B cell (primary cell): ENCODE results near the gene USP49. TPM values are rescaled to one million over a fixed set of nuclear protein-coding genes. Genes with fewer than 3 reads are reported as not detected.

Experiments
- ATAC-seq: fragments of 200-7000 bp; cut with Tn5 transposase; one replicate; pipeline ENCODE4 v1.10.0; 2021; ENCODE audit warnings: low read depth, mild to moderate bottlenecking, moderate number of reproducible peaks, moderate library complexity
- CTCF ChIA-PET: fragments of 350-600 bp; sonication (Branson Sonifier 250); formaldehyde crosslinking; loops from one replicate; lab custom pipeline; 2021; ENCODE audit warnings: antibody characterized with exemption, inconsistent platforms; lab: Charles Lee
- POLR2A ChIA-PET: fragments of 350-600 bp; sonication (Branson Sonifier 250); formaldehyde crosslinking; loops from one replicate; lab custom pipeline; 2021; ENCODE audit warnings: antibody characterized with exemption; lab: Charles Lee
- DNase-seq: peaks from one replicate; pipeline ENCODE4 v3.0.0; 2013
- H2AFZ ChIP-seq: 2 replicates; pipeline ENCODE4 v1.6.1; 2012; ENCODE audit warnings: mild to moderate bottlenecking, low read depth, low read length; ENCODE audit not compliant: insufficient read depth, poor library complexity, severe bottlenecking
- H3K27ac ChIP-seq, 2 donors: 1 replicate in 1 of 2; 2 replicates in 1 of 2; pipeline ENCODE4 v1.5.1; 2012 to 2013; ENCODE audit warnings: low read length in 2 of 2, mild to moderate bottlenecking in 2 of 2, moderate library complexity in 1 of 2
- H3K27me3 ChIP-seq, 4 experiments: fragments of 200-600 bp in 1 of 4; sonication (generic) in 1 of 4; replicated peaks in 1 of 4; 1 replicate in 2 of 4; 2 replicates in 2 of 4; pipeline versions ENCODE4 v1.6.1 to v1.7.0; 2013 to 2016; ENCODE audit warnings: low read length in 3 of 4, mild to moderate bottlenecking in 2 of 4, mixed read lengths in 1 of 4, moderate library complexity in 1 of 4; ENCODE audit not compliant: insufficient read depth in 4 of 4, control insufficient read depth in 3 of 4; ENCODE audit errors: control extremely low read depth in 1 of 4
- H3K36me3 ChIP-seq, 2 experiments: replicated peaks in 1 of 2; 1 replicate in 1 of 2; 2 replicates in 1 of 2; pipeline versions ENCODE4 v1.6.1 to v1.7.1; 2013; ENCODE audit warnings: low read length in 1 of 2; ENCODE audit not compliant: insufficient read depth in 2 of 2, control insufficient read depth in 1 of 2; ENCODE audit errors: control extremely low read depth in 1 of 2, extremely low read depth in 1 of 2
- H3K4me1 ChIP-seq, 2 donors: fragments of 200-600 bp in 1 of 2; sonication (generic) in 1 of 2; 1 replicate in 1 of 2; 2 replicates in 1 of 2; pipeline versions ENCODE4 v1.5.1 to v1.6.1; 2013 to 2017; ENCODE audit warnings: low read length in 2 of 2; ENCODE audit not compliant: control insufficient read depth in 2 of 2, insufficient read depth in 2 of 2
- H3K4me2 ChIP-seq: replicated peaks from 2 replicates; pipeline ENCODE3; 2012; ENCODE audit warnings: mild to moderate bottlenecking, low read depth, low read length; ENCODE audit not compliant: poor library complexity, severe bottlenecking
- H3K4me3 ChIP-seq, 5 experiments: fragments of 200-600 bp in 1 of 5; sonication (generic) in 1 of 5; 1 replicate in 3 of 5; 2 replicates in 2 of 5; pipeline versions ENCODE4 v1.5.1 to v1.7.0; 2011 to 2016; ENCODE audit warnings: low read length in 4 of 5, mild to moderate bottlenecking in 4 of 5, low read depth in 2 of 5, control low read depth in 1 of 5, moderate library complexity in 1 of 5; ENCODE audit not compliant: insufficient read depth in 1 of 5; ENCODE audit errors: control extremely low read depth in 1 of 5, extremely low read depth in 1 of 5
- H3K79me2 ChIP-seq: fragments of 200-600 bp; sonication (generic); one replicate; pipeline ENCODE4 v1.6.0; 2016; ENCODE audit warnings: low read length; ENCODE audit not compliant: control insufficient read depth, insufficient read depth
- H3K9ac ChIP-seq: fragments of 200-600 bp; sonication (generic); 2 replicates; pipeline ENCODE4 v1.6.1; 2017; ENCODE audit warnings: mild to moderate bottlenecking, low read length, moderate library complexity
- H3K9me3 ChIP-seq, 3 donors: one replicate each; pipeline versions ENCODE4 v1.6.1 to v1.7.1; 2013; ENCODE audit warnings: low read length in 2 of 3; ENCODE audit not compliant: control insufficient read depth in 2 of 3, insufficient read depth in 1 of 3; ENCODE audit errors: control extremely low read depth in 1 of 3
- H4K20me1 ChIP-seq: 2 replicates; pipeline ENCODE4 v1.6.0; 2012; ENCODE audit warnings: mild to moderate bottlenecking, low read length; ENCODE audit not compliant: insufficient read depth, control insufficient read depth, poor library complexity, severe bottlenecking
- H3K27ac Mint-ChIP-seq: one replicate; pipeline ENCODE4 v1.8.0; 2021; ENCODE audit warnings: mixed read lengths
- H3K27me3 Mint-ChIP-seq: one replicate; pipeline ENCODE4 v1.8.0; 2021; ENCODE audit warnings: mixed read lengths
- H3K4me1 Mint-ChIP-seq: one replicate; pipeline ENCODE4 v1.8.0; 2021; ENCODE audit warnings: mixed read lengths
- H3K4me3 Mint-ChIP-seq: one replicate; pipeline ENCODE4 v1.8.0; 2021; ENCODE audit warnings: mixed read lengths
- H3K9me3 Mint-ChIP-seq: one replicate; pipeline ENCODE4 v1.8.0; 2022; ENCODE audit warnings: mixed read lengths; ENCODE audit not compliant: insufficient read depth
- EZH2 ChIP-seq: IDR thresholded peaks from 2 replicates; pipeline ENCODE4 v1.6.1; 2012; ENCODE audit warnings: borderline replicate concordance, low read depth, mild to moderate bottlenecking, moderate library complexity, low read length; ENCODE audit not compliant: insufficient read depth, poor library complexity, severe bottlenecking
- WGBS: methylation state at CpG from one replicate; pipeline ENCODE4 v1.1.5; 2013; ENCODE audit warnings: missing lambda C conversion rate; ENCODE audit not compliant: insufficient coverage; 5-methylcytosine and 5-hydroxymethylcytosine counted together
- intact Hi-C: fragments of 100-400 bp; cut with micrococcal nuclease; formaldehyde crosslinking; loops from one replicate; pipeline ENCODE4 v1.10.0; 2022
- polyA plus RNA-seq: library from polyadenylated mRNA; depleted of rRNA; stranded (reverse); fragments of >200 nt; gene quantifications from 2 replicates; pipeline ENCODE4 v1.2.3, GENCODE V29; 2012
- total RNA-seq, 2 donors: library from RNA; stranded (reverse); fragments of 120-200 nt in 1 of 2; gene quantifications; 1 replicate in 1 of 2; 2 replicates in 1 of 2; pipeline versions ENCODE4 v1.2.3 to v1.2.4, GENCODE V29; 2013 to 2022
- TF ChIP-seq, protein P1 (sequence below): fragments of 200-600 bp; IDR thresholded peaks from one replicate; pipeline ENCODE4 v1.8.0; 2022; ENCODE audit warnings: antibody characterized with exemption, mild to moderate bottlenecking

Gene USP49
- total and polyA plus RNA-seq, 2 donors (not counting 1 experiment from before 2014, with no cell fraction given), result 2.6 to 9.9 TPM

DNA sequence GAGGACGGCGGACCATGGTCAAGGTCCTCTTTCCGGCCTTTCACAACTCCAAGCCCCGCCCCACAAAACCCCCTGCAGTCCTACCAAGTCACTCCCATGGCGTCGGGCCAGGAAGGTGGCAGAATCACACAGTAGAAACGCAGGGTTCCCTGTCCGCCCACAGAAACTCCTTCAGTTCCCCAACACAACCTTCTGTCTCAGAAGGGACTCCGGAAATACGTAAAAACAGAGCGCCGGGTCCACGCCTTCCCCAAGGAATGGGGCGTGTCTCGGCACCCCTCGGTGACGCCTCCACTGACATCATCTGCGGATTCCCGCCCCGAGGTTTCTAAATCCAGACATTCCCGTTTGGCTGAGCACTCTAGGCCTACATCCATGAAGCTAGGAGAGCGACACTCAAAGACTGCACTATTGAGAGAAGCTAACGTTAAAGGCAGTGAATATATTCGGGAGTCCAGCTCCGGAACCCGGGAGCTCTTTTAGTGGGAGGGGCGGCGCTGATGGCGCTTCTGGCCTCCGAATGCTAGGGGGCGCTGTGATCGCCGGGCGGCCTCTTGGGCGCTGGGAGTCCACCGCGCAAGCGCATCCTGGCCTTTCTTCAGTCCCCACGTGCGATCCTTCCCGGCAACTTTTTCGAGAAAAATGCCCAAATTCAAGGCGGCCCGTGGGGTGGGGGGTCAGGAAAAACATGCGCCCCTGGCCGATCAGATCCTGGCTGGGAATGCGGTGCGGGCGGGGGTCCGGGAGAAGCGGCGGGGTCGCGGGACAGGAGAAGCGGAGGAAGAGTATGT lies 25.9 kb upstream of the USP49 start, which contains the start of the genes BYSL and MED20:
TSS of gene BYSL (plus strand) at position 579 of the 791 bp plus-strand sequence. CDS start at position 643, 64 bp downstream.
TSS of gene MED20 (minus strand) at position 219 of the 791 bp plus-strand sequence. CDS start at position 98, 121 bp downstream.
- Histone ChIP-seq H3K27me3 (no peaks in the 10 kb centered on the region), H2AFZ (peak within 1 kb of the TSS; percentile 98), H3K79me2 (peaks cover 81% of the 10 kb centered on the region), H3K4me1 (peaks cover 26 to 29% of the 10 kb centered on the region in 2 donors), H3K4me2 (peak within 1 kb of the TSS; percentile 93), H3K9me3 (no peaks in the 10 kb centered on the region), H3K36me3 (peaks cover 0 to 11% of the 10 kb centered on the region in 2 experiments), H3K9ac (peak within 1 kb of the TSS; percentile 96), H4K20me1 (peaks cover 3% of the 10 kb centered on the region), H3K27ac (peak within 1 kb of the TSS; percentile 91 to 96), H3K4me3 (peak within 1 kb of the TSS; percentile 67 to 99 (median 97))
- intact Hi-C loops, result loop anchor here (1.0 to 2.0 kb wide), 9 partner anchors 20 to 1138 kb away; partner anchors contain the start of genes CCND3, KLC4, MRPL2 and NFYA
- ChIA-PET CTCF (interaction anchor here (0.7 to 8.7 kb wide), 24 partner anchors 9 to 215 kb away, joined by 3 to 128 read pairs (median 6); partner anchors contain the start of genes CCND3, TAF8, TOMM6 and USP49), POLR2A (interaction anchor here (0.5 to 1.7 kb wide), 11 partner anchors 19 to 861 kb away, joined by 3 to 13 read pairs (median 4); partner anchors contain the start of genes BICRAL, TAF8 and TOMM6)
- DNase-seq (peak; percentile 98), ATAC-seq (peak; percentile 93)
- under 1% methylated on average over 55 of the region's 55 CpGs for WGBS
- Mint-ChIP-seq H3K27ac (peak within 1 kb of the TSS; percentile 98), H3K27me3 (no peaks in the 10 kb centered on the region), H3K4me1 (peaks cover 47% of the 10 kb centered on the region), H3K4me3 (peak within 1 kb of the TSS; percentile 98), H3K9me3 (no peaks in the 10 kb centered on the region)
- TF ChIP-seq, protein P1, sequence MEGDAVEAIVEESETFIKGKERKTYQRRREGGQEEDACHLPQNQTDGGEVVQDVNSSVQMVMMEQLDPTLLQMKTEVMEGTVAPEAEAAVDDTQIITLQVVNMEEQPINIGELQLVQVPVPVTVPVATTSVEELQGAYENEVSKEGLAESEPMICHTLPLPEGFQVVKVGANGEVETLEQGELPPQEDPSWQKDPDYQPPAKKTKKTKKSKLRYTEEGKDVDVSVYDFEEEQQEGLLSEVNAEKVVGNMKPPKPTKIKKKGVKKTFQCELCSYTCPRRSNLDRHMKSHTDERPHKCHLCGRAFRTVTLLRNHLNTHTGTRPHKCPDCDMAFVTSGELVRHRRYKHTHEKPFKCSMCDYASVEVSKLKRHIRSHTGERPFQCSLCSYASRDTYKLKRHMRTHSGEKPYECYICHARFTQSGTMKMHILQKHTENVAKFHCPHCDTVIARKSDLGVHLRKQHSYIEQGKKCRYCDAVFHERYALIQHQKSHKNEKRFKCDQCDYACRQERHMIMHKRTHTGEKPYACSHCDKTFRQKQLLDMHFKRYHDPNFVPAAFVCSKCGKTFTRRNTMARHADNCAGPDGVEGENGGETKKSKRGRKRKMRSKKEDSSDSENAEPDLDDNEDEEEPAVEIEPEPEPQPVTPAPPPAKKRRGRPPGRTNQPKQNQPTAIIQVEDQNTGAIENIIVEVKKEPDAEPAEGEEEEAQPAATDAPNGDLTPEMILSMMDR, result peak; percentile 93
- no peak for TF ChIP-seq EZH2

DNA sequence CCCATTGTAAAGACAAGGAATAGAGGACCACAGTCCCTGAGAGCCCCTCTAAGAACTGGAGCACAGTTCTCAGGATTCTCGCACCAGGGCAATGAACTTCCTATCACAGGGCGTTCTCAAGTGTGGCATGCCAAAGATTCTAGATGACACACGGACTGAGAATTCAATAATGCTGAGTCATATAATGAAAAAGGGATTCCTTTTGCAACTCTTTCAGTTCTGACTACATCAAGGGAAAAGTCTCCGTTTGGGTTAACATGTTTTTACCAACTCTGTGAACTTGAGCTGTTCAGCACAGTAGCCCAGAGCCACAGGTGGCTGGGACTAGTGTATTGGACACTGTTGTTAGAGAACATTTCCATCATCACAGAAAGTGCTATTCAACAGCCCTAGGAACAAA lies 22.4 kb upstream of the USP49 start:
- ATAC-seq (no peak), DNase-seq (no peak)
- H3K27ac ChIP-seq, result no peak overlapping the region
- no peaks in the 10 kb centered on the region for H3K9me3 ChIP-seq
- H2AFZ ChIP-seq, result no peak overlapping the region
- peaks cover 41% of the 10 kb centered on the region for H3K4me1 Mint-ChIP-seq
- 72% methylated on average over 3 of the region's 4 CpGs for WGBS
- H3K4me2 ChIP-seq, result no peak overlapping the region
- no peak overlapping the region for H3K4me3 ChIP-seq
- H3K4me1 ChIP-seq, result peaks cover 17 to 21% of the 10 kb centered on the region in 2 donors
- no peaks in the 10 kb centered on the region for H3K9me3 Mint-ChIP-seq
- H3K27ac Mint-ChIP-seq, result no peak overlapping the region
- no peaks in the 10 kb centered on the region for H3K27me3 ChIP-seq
- intact Hi-C loops, result no loop called here
- ChIA-PET CTCF (no interaction called here), POLR2A (no interaction called here)
- H4K20me1 ChIP-seq, result peaks cover 4% of the 10 kb centered on the region
- H3K36me3 ChIP-seq, result peaks cover 0 to 28% of the 10 kb centered on the region in 2 experiments
- H3K79me2 ChIP-seq, result peaks cover 81% of the 10 kb centered on the region
- H3K27me3 Mint-ChIP-seq, result no peaks in the 10 kb centered on the region
- H3K4me3 Mint-ChIP-seq, result no peak overlapping the region
- TF ChIP-seq, protein P1, result no peak
- no peak for TF ChIP-seq EZH2
- H3K9ac ChIP-seq, result no peak overlapping the region
